Vagina (tissue), 2 donors: ENCODE measurements around the gene NRARP. TPM values are rescaled to one million over a fixed set of nuclear protein-coding genes. Genes with fewer than 3 reads are reported as not detected.

Experiments
- DNase-seq, 2 donors: peaks; one replicate each; pipeline ENCODE4 v3.0.0-alpha.2; 2017; ENCODE audit errors: extremely low spot score in 2 of 2
- H3K27ac ChIP-seq: fragments of 200-600 bp; sonication (generic); one replicate; pipeline ENCODE4 v1.5.1; 2019
- H3K27me3 ChIP-seq: fragments of 200-600 bp; sonication (generic); one replicate; pipeline ENCODE4 v1.5.1; 2019
- H3K36me3 ChIP-seq, 2 donors: fragments of 200-600 bp; sonication (generic); one replicate each; pipeline ENCODE4 v1.5.1; 2017 to 2019
- H3K4me1 ChIP-seq: fragments of 200-600 bp; sonication (generic); one replicate; pipeline ENCODE4 v1.5.1; 2019
- H3K4me3 ChIP-seq, 2 donors: fragments of 200-600 bp; sonication (generic); 1 replicate in 1 of 2; 2 replicates in 1 of 2; pipeline ENCODE4 v1.5.1; 2016 to 2019
- H3K9me3 ChIP-seq: fragments of 200-600 bp; sonication (generic); one replicate; pipeline ENCODE4 v1.5.1; 2019
- POLR2A ChIP-seq, 2 donors: fragments of 450-650 bp; IDR thresholded peaks; one replicate each; pipeline ENCODE4 v1.6.1; 2017; ENCODE audit warnings: antibody characterized with exemption in 2 of 2, mild to moderate bottlenecking in 2 of 2, moderate library complexity in 2 of 2
- POLR2AphosphoS5 ChIP-seq, 2 donors: sonication (generic); formaldehyde crosslinking; IDR thresholded peaks; one replicate each; pipeline ENCODE4 v1.9.0; 2017; ENCODE audit warnings: antibody characterized with exemption in 2 of 2, mild to moderate bottlenecking in 2 of 2, low read depth in 1 of 2; ENCODE audit not compliant: insufficient read depth in 1 of 2
- intact Hi-C: fragments of 100-400 bp; cut with DNase I; formaldehyde crosslinking; loops from one replicate; pipeline ENCODE4 v1.15.1; 2023
- total RNA-seq: library from RNA; depleted of rRNA; stranded (reverse); fragments of >200 nt; gene quantifications from one replicate; pipeline ENCODE4 v1.2.3, GENCODE V29; 2016
- TF ChIP-seq, protein P1 (sequence below), 3 experiments: fragments of 450-650 bp in 2 of 3; fragments of 200-600 bp in 1 of 3; sonication (generic) in 1 of 3; IDR thresholded peaks; one replicate each; pipeline ENCODE4 v1.5.1; 2017 to 2019; ENCODE audit warnings: antibody characterized with exemption in 3 of 3, mild to moderate bottlenecking in 2 of 3, moderate library complexity in 2 of 3

Gene NRARP
- total RNA-seq, 1 donor from 2014 or later = 29.5 TPM

DNA sequence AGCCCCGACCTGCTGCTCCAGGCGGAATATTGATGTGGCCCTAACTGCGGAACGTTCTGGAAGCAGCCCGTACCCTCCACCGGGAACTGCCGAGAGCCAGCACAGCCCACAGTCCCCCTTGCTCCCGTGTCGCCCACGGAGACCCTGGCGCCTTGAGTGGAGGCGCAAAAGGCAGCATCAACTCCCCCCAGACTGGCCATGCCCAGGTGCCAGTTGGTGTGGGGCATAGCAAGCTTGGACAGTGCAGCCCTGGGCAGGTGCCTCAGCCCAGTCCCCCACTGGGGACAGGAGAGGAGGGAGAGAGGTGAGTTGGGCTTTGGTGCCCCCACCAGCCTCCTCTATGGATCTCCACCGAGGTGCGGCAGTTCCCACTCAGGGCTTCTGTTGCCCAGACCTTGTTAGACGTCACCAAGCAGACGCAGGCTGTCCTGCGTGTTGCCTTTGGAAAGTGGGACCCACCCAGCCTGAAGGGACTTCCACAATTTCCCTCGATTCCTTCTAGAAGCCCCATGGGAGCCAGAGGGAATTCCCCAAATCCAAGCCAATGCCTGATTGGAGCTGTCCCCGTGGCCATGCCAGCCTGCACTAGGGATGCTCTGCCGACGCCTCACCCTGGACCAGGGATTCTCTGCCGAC is 19.8 kb upstream of the NRARP start:
- Histone ChIP-seq H3K4me1 (no peaks in the 10 kb centered on the region), H3K27me3 (no peaks in the 10 kb centered on the region), H3K9me3 (no peaks in the 10 kb centered on the region), H3K4me3 (no peak overlapping the region), H3K27ac (no peak overlapping the region), H3K36me3 (no peaks in the 10 kb centered on the region)
- TF ChIP-seq POLR2A (IDR thresholded peaks at IDR 0.05) (no peak), POLR2AphosphoS5 (IDR thresholded peaks at IDR 0.05; ENCODE audit: insufficient read depth in 1 of 2, low read depth in 1 of 2) (no peak)
- TF ChIP-seq, protein P1, sequence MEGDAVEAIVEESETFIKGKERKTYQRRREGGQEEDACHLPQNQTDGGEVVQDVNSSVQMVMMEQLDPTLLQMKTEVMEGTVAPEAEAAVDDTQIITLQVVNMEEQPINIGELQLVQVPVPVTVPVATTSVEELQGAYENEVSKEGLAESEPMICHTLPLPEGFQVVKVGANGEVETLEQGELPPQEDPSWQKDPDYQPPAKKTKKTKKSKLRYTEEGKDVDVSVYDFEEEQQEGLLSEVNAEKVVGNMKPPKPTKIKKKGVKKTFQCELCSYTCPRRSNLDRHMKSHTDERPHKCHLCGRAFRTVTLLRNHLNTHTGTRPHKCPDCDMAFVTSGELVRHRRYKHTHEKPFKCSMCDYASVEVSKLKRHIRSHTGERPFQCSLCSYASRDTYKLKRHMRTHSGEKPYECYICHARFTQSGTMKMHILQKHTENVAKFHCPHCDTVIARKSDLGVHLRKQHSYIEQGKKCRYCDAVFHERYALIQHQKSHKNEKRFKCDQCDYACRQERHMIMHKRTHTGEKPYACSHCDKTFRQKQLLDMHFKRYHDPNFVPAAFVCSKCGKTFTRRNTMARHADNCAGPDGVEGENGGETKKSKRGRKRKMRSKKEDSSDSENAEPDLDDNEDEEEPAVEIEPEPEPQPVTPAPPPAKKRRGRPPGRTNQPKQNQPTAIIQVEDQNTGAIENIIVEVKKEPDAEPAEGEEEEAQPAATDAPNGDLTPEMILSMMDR (IDR thresholded peaks at IDR 0.05) = no peak
- intact Hi-C loops = no loop called here
- no peak for DNase-seq

DNA sequence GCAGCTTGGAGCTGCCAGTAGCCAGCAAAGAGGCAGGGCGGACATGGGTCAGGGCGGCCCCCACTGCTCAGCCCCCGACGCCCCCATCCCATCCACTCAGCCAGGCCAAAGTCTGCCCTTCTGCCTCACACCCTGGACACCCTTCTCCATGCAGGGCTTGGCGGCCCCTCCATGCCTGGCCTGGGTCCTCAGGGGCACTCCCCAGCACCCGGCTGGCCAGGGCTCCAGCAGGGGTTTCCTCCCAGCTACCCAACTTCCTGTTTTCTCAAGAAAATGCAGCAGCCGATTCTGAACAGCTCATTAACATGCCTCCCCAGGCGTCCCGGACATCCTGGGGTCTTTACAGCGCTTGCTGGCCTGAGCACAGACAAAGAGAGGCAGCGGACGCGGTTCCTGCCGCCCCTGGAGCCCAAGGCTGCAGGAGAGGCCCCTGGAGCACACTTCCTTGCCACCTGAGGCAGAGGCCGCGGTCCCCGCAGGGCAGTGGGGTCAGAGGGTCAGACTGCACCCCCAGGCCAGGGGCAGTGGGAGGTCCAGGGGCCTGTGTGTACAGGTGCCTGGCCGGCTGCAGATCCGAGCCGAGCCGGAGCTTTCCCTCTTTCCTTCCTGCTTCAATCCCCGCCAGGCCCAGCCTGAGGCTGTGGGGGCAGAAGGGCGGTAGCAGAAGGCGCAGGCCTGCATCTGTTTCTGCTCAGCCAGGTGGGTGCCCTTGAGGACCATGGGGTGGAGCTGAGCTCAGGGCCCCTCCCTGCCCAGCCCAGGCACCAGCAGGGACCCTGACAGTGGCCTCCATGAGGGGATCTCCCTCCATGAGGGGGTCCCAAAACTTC is 18.7 kb upstream of the NRARP start:
- intact Hi-C loops = no loop called here
- Histone ChIP-seq H3K9me3 (no peaks in the 10 kb centered on the region), H3K36me3 (no peaks in the 10 kb centered on the region), H3K4me3 (no peak overlapping the region), H3K27me3 (no peaks in the 10 kb centered on the region), H3K27ac (no peak overlapping the region), H3K4me1 (peaks cover 8% of the 10 kb centered on the region)
- no peak for DNase-seq
- TF ChIP-seq, protein P1 (IDR thresholded peaks at IDR 0.05) = no peak
- no peak for TF ChIP-seq POLR2A (IDR thresholded peaks at IDR 0.05)
- no peak for TF ChIP-seq POLR2AphosphoS5 (IDR thresholded peaks at IDR 0.05; ENCODE audit: insufficient read depth in 1 of 2, low read depth in 1 of 2)

DNA sequence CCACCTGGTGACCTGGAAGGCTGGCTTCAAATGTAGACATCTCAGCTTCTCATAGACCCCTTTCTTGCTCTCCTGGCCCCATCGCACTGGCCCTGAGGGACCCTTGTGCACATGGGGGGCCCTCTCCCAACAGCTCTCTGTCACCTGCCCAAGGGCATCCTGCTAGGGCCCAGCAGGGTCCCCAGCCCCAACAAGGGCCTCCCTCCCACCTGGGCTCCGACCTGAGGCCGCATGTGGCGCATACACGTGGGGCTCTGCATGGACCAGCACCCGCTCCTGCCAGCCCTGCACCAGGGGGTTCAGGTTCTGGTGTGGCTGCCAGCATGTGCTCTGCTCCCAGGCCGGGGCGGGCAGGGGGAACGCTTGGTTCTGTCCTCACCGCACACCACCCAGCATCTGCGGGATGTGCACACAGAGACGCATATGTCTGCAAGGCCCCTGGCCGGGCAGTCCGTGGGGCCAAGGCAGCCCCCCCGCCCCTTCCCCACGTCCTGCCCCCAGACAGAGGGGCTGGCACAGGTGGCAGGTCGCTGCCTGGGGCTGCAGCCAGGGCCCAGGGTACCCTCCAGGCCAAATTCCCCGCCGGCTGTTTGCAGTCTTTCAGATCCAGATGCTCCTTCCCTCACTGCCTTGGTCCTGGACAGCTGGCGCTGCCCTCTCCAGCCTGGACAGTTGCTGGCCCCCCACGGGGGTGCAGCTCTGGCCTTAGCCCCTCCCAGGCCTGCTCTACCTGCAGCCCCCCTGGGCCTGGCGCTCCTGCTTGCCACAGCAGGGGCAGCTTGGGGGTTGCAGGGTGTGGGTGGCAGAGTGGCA is 17.9 kb upstream of the NRARP start:
- Histone ChIP-seq H3K36me3 (no peaks in the 10 kb centered on the region), H3K4me1 (peaks cover 17% of the 10 kb centered on the region), H3K27me3 (no peaks in the 10 kb centered on the region), H3K4me3 (no peak overlapping the region), H3K9me3 (no peaks in the 10 kb centered on the region), H3K27ac (no peak overlapping the region)
- DNase-seq = no peak
- intact Hi-C loops = no loop called here
- TF ChIP-seq POLR2AphosphoS5 (IDR thresholded peaks at IDR 0.05; ENCODE audit: insufficient read depth in 1 of 2, low read depth in 1 of 2) = no peak
- TF ChIP-seq, protein P1 (IDR thresholded peaks at IDR 0.05) = no peak
- TF ChIP-seq POLR2A (IDR thresholded peaks at IDR 0.05) = no peak

DNA sequence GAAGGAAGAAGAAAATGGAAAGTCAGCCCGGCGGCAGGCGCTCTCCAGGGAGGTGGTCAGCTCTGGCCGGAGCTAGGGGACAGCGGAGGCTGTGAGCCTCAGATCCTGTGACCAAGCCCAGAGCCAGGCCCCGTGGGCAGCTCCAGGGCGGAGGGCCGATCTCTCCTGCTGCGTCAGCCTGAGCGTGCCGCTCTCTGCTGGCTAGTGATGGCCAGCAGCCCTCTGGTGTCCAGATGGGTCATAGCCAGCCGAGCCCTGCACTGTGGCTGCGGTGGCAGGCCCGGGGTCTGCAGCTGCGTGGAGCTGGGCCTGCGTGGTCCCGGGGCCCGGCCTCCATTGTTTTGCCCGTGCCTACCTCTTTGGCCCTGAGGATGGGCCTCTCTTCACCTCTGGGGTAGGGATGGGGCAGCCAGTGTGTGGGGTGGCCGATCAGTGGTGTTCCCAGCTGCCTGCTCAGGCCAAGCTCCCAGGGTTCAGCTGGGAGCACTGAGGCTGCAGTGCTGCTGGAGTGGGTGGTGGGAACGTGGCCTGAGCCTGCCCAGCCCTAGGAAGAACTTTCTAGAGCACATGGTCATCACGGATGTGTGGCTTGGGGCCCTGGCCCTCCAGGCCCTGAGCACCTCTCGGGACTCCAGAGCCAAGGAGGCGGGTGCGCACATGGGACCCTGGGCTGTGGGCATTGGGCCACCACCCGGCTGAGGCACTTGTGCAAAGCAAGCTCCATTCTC is 17.1 kb upstream of the NRARP start:
- H3K4me3 ChIP-seq = no peak overlapping the region
- H3K36me3 ChIP-seq = no peaks in the 10 kb centered on the region
- TF ChIP-seq, protein P1 (IDR thresholded peaks at IDR 0.05) = no peak
- no peak for TF ChIP-seq POLR2A (IDR thresholded peaks at IDR 0.05)
- TF ChIP-seq POLR2AphosphoS5 (IDR thresholded peaks at IDR 0.05; ENCODE audit: insufficient read depth in 1 of 2, low read depth in 1 of 2) = no peak
- H3K4me1 ChIP-seq = peaks cover 24% of the 10 kb centered on the region
- H3K27ac ChIP-seq = peak overlapping the region; percentile 54
- no peaks in the 10 kb centered on the region for H3K27me3 ChIP-seq
- no peaks in the 10 kb centered on the region for H3K9me3 ChIP-seq
- no peak for DNase-seq
- intact Hi-C loops = no loop called here
